LNCaP clone FGC (cell line): ENCODE results near the gene LEPR.

Source experiments
- DNase-seq: peaks from one replicate; pipeline ENCODE4 v3.0.0-alpha.2; 2011; ENCODE audit warnings: low read depth
- H3K4me3 ChIP-seq: 2 replicates; pipeline ENCODE4 v1.5.1; 2011; ENCODE audit warnings: mild to moderate bottlenecking, low read depth, low read length, control low read depth
- CTCF ChIP-seq: IDR thresholded peaks from 2 replicates; pipeline ENCODE4 v1.5.1; 2012; ENCODE audit warnings: mild to moderate bottlenecking; ENCODE audit not compliant: control insufficient read depth, insufficient read depth; ENCODE audit errors: extremely low read depth

Gene LEPR

DNA sequence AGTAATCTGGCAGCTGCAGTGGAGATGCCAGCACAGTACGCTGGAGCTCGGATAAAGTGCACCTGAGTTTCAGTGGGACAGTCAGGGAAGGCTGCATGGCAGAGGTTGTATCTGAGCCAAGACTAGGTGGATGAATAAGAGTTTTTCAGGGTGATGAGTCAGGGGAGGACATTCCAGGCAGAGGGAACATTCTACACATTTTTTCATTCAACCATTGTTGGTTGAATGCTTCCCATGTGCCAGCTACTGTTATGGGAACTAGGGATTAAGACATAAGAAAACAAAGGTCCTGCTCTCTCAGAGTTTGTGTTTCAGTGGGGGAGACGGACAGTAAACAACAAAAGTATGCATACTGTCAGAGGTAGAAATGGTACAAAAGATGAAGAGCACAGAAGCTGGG, 5.2 kb downstream of the LEPR start:
- no peak overlapping the region for H3K4me3 ChIP-seq
- no peak for TF ChIP-seq CTCF
- DNase-seq, result no peak

DNA sequence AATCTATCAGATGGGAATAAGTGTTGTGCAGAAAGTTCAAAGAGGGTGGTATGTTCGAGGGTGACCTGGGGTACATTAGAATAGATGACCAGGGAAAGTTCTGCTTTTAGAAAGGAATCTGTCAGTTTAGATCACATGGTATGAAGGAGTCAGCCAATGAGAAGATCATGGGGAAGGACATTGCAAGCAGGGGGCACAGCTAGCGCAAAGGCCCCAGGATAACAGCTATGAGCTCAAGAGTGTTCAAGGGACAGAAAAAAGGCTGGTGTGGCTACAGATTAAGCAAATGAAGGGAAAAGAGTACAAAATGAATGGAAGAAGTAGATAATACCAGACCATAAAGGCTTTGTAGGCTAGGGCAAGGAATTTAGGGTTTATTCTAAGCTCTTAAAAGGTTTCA, 8.6 kb downstream of the LEPR start:
- no peak for DNase-seq
- H3K4me3 ChIP-seq, result no peak overlapping the region
- no peak for TF ChIP-seq CTCF

GRCh38 chr1:65429806-65430205, 9.3 kb downstream of the LEPR start:
- no peak for DNase-seq
- no peak overlapping the region for H3K4me3 ChIP-seq
- TF ChIP-seq CTCF, result no peak

DNA sequence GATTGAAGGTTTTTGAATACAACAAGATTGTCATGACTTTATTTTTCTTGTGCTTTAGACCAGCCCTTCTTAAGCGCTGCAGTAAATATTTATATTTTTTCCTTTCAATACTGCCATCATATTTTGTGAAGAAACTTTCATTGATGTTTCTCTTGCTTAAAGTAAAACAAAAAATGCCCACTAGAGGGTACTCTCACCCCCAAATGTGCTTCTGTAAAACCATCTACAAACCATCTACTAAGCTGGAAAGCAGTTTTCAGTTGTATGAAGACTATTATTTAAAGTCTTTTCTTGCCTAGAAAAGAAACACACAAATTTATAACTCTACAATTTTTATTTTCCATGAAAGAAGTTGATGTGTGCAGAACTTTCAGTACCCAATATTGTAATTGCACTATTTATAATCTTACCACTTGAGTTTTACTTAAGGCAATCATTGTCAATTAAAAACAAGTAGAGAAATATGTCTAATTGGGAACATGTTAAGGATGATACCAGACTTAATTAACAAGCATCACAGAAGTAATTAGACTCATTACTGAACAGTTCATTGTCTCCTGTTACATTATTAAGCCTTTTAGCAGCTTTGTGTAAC, 10.7 kb downstream of the LEPR start:
- H3K4me3 ChIP-seq, result no peak overlapping the region
- peak; percentile 56 for TF ChIP-seq CTCF
- DNase-seq, result no peak

GRCh38 chr1:65432918-65433317, 12.4 kb downstream of the LEPR start:
- no peak overlapping the region for H3K4me3 ChIP-seq
- no peak for TF ChIP-seq CTCF
- no peak for DNase-seq

DNA sequence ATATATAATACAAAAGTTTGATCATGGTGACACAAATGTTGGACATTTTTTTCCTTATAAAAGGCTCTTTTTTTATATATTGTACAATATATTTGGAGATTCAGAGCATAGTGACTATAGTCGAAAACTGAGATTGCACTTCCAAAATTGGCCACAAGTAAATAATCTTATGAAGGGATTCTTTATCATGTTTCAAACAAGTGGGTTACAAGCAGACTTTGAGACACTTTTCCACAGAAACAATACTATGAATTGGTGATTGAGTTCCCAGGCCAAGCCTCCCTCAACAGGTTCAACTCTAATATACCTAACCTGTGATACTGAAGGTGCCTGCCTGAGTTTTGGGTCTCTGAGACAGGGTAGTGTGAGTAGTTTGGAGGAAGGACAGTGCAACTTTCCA, 13.8 kb downstream of the LEPR start:
- TF ChIP-seq CTCF, result no peak
- H3K4me3 ChIP-seq, result no peak overlapping the region
- no peak for DNase-seq

- no peak for TF ChIP-seq CTCF
- DNase-seq, result no peak
- no peak overlapping the region for H3K4me3 ChIP-seq
Measured at GRCh38 chr1:65434760-65435159, 14.3 kb downstream of the LEPR start.
